K562 (cell line): ENCODE measurements around the gene SEC16A. TPM values are rescaled to one million over a fixed set of nuclear protein-coding genes. Genes with fewer than 3 reads are reported as not detected.
A peak's percentile ranks its signal among the peaks of the same experiment; 100 is the strongest.

Experiments used
- GTF2F1 ChIP-seq: IDR thresholded peaks from 2 replicates; pipeline ENCODE4 v1.6.1; 2011; ENCODE audit warnings: low read depth, low read length, improper control_type of control experiment
- HNRNPLL ChIP-seq: fragments of 200-400 bp; formaldehyde crosslinking; IDR thresholded peaks from 2 replicates; pipeline ENCODE4 v1.6.1; 2017; ENCODE audit warnings: low read length, low read depth, mild to moderate bottlenecking; ENCODE audit not compliant: poor library complexity, severe bottlenecking
- KLF13 ChIP-seq: fragments of 450-650 bp; IDR thresholded peaks from 2 replicates; pipeline ENCODE4 v1.6.1; 2016; ENCODE audit warnings: missing genetic modification characterization, low read depth, mild to moderate bottlenecking, missing compliant biosample characterization, moderate library complexity, borderline replicate concordance
- MBD2 ChIP-seq: sonication (generic); IDR thresholded peaks from 2 replicates; pipeline ENCODE4 v1.6.1; 2016; ENCODE audit warnings: low read depth, borderline replicate concordance
- RBM39 ChIP-seq: fragments of 200-400 bp; formaldehyde crosslinking; optimal IDR thresholded peaks from 2 replicates; pipeline ENCODE3; 2018; ENCODE audit warnings: low read depth, low read length
- SAP30 ChIP-seq: fragments of 200-600 bp; sonication (generic); IDR thresholded peaks from 2 replicates; pipeline ENCODE4 v1.6.1; 2012; ENCODE audit warnings: borderline replicate concordance, low read depth, mild to moderate bottlenecking, moderate library complexity, low read length, control low read depth, inconsistent platforms; ENCODE audit not compliant: insufficient read depth, poor library complexity, severe bottlenecking
- SUPT5H ChIP-seq: fragments of 450-650 bp; IDR thresholded peaks from 2 replicates; pipeline ENCODE4 v1.6.1; 2016
- TRIM24 ChIP-seq, 2 experiments: fragments of 450-650 bp; IDR thresholded peaks; 2 replicates each; pipeline ENCODE4 v1.6.1; 2016
- TRIM28 ChIP-seq: fragments of 450-650 bp; IDR thresholded peaks from 2 replicates; pipeline ENCODE4 v1.6.1; 2017
- ZNF143 ChIP-seq: sonication (generic); formaldehyde crosslinking; IDR thresholded peaks from 2 replicates; pipeline ENCODE4 v1.9.0; 2022; ENCODE audit warnings: mild to moderate bottlenecking, missing genetic modification reagents
- ZNF436 ChIP-seq: fragments of 250-450, 450-650 bp; sonication (Bioruptor Pico); formaldehyde crosslinking; IDR thresholded peaks from 2 replicates; pipeline ENCODE4 v1.7.0; 2020; ENCODE audit warnings: mild to moderate bottlenecking
- polyA plus RNA-seq, 8 experiments: library from polyadenylated mRNA; depleted of rRNA in 4 of 8; stranded (reverse) in 5 of 8; unstranded in 3 of 8; fragments of >200 nt; fragmentation: Nextera tagmentation in 2 of 8; fragmentation: Illumina TruSeq in 1 of 8; extraction: Ambion mirVana in 2 of 8; extraction: Trizol in 1 of 8; gene quantifications; 2 replicates each; pipeline versions ENCODE4 v1.2.1 to v1.2.3, GENCODE V29; 2011 to 2014; ENCODE audit warnings: inconsistent platforms in 1 of 8, missing spikeins in 1 of 8
- total RNA-seq, 7 experiments: library from RNA; depleted of rRNA in 6 of 7; stranded (reverse); fragments of >200 nt in 6 of 7; fragmentation: Illumina TruSeq in 2 of 7; extraction: Trizol in 2 of 7; gene quantifications; 2 replicates each; pipeline versions ENCODE4 v1.2.1 to v1.2.3, GENCODE V29; 2011 to 2021; ENCODE audit warnings: low replicate concordance in 1 of 7
- TF ChIP-seq, protein P1 (sequence below): fragments of 450-650 bp; IDR thresholded peaks from 2 replicates; pipeline ENCODE4 v1.6.1; 2014; ENCODE audit warnings: low read depth, mild to moderate bottlenecking, moderate library complexity, borderline replicate concordance
- TF ChIP-seq, protein P2 (sequence below): sonication (generic); formaldehyde crosslinking; IDR thresholded peaks from 2 replicates; pipeline ENCODE4 v1.8.1; 2023; ENCODE audit warnings: missing genetic modification reagents, mild to moderate bottlenecking, borderline replicate concordance
- TF ChIP-seq, protein P3 (sequence below): fragments of 250-450 bp; sonication (Bioruptor Pico); IDR thresholded peaks from 2 replicates; pipeline ENCODE4 v1.8.0; 2021; ENCODE audit warnings: moderate library complexity, mild to moderate bottlenecking, inconsistent platforms
- TF ChIP-seq, protein P4 (sequence below): fragments of 450-650 bp; IDR thresholded peaks from 2 replicates; pipeline ENCODE4 v1.6.1; 2017; ENCODE audit warnings: mild to moderate bottlenecking, moderate library complexity
- TF ChIP-seq, protein P5 (sequence below): sonication (generic); formaldehyde crosslinking; IDR thresholded peaks from 2 replicates; pipeline ENCODE4 v1.8.1; 2022; ENCODE audit warnings: missing genetic modification reagents

SEC16A gene
- total and polyA plus RNA-seq, 9 of the 15 experiments (the other 6 are each of a cell fraction or from before 2014, with no cell fraction given): 8.3 to 62.8 (median 14.0) TPM

DNA sequence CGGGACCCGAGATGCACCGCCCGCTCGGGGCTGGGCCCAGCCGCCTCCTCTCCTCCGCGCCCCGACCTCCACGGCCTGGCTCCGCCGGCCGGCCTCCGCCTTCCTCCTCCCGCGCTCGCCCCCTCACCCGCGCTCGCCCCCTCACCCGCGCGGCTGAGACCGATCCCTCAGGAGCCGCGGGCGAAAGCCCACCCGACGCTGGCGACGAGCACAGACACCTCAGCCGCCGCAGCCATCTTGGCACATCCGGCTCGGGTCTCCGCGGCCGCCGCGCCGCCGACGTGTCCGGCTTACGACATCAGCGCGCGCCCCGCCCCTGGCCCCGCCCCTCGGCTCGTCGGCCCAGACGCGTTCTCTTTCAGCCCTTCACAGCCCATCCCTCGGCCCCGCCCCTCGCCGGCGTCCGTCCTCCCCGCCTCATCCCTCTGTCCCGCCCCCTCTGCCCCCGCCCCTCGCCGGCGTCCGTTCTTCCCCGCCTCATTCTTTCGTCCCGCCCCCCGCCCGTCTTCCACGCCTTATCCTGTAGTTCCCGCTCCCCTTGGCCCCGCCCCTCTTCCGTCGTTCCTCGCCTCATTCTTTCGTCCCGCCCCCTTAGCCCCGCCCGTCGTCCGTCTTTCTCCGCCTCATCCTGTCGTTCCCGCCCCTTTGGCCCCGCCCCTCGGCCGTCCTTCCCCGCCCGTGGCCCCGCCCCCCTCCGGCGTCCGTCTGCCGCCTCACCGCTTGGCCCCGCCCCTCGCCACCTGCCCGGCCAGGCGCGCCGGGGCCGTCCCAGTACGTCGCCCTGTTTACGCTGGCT lies at the start of gene SEC16A (continued):
- TF ChIP-seq, protein P1, sequence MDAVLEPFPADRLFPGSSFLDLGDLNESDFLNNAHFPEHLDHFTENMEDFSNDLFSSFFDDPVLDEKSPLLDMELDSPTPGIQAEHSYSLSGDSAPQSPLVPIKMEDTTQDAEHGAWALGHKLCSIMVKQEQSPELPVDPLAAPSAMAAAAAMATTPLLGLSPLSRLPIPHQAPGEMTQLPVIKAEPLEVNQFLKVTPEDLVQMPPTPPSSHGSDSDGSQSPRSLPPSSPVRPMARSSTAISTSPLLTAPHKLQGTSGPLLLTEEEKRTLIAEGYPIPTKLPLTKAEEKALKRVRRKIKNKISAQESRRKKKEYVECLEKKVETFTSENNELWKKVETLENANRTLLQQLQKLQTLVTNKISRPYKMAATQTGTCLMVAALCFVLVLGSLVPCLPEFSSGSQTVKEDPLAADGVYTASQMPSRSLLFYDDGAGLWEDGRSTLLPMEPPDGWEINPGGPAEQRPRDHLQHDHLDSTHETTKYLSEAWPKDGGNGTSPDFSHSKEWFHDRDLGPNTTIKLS: peak; percentile 96
- peak; percentile 81 for TF ChIP-seq SUPT5H
- TF ChIP-seq, protein P2, sequence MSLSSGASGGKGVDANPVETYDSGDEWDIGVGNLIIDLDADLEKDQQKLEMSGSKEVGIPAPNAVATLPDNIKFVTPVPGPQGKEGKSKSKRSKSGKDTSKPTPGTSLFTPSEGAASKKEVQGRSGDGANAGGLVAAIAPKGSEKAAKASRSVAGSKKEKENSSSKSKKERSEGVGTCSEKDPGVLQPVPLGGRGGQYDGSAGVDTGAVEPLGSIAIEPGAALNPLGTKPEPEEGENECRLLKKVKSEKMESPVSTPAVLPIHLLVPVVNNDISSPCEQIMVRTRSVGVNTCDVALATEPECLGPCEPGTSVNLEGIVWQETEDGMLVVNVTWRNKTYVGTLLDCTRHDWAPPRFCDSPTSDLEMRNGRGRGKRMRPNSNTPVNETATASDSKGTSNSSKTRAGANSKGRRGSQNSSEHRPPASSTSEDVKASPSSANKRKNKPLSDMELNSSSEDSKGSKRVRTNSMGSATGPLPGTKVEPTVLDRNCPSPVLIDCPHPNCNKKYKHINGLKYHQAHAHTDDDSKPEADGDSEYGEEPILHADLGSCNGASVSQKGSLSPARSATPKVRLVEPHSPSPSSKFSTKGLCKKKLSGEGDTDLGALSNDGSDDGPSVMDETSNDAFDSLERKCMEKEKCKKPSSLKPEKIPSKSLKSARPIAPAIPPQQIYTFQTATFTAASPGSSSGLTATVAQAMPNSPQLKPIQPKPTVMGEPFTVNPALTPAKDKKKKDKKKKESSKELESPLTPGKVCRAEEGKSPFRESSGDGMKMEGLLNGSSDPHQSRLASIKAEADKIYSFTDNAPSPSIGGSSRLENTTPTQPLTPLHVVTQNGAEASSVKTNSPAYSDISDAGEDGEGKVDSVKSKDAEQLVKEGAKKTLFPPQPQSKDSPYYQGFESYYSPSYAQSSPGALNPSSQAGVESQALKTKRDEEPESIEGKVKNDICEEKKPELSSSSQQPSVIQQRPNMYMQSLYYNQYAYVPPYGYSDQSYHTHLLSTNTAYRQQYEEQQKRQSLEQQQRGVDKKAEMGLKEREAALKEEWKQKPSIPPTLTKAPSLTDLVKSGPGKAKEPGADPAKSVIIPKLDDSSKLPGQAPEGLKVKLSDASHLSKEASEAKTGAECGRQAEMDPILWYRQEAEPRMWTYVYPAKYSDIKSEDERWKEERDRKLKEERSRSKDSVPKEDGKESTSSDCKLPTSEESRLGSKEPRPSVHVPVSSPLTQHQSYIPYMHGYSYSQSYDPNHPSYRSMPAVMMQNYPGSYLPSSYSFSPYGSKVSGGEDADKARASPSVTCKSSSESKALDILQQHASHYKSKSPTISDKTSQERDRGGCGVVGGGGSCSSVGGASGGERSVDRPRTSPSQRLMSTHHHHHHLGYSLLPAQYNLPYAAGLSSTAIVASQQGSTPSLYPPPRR (CRISPR knock-in tag): no peak
- TF ChIP-seq ZNF143 (CRISPR knock-in tag): no peak
- TF ChIP-seq KLF13: no peak
- TF ChIP-seq, protein P3, sequence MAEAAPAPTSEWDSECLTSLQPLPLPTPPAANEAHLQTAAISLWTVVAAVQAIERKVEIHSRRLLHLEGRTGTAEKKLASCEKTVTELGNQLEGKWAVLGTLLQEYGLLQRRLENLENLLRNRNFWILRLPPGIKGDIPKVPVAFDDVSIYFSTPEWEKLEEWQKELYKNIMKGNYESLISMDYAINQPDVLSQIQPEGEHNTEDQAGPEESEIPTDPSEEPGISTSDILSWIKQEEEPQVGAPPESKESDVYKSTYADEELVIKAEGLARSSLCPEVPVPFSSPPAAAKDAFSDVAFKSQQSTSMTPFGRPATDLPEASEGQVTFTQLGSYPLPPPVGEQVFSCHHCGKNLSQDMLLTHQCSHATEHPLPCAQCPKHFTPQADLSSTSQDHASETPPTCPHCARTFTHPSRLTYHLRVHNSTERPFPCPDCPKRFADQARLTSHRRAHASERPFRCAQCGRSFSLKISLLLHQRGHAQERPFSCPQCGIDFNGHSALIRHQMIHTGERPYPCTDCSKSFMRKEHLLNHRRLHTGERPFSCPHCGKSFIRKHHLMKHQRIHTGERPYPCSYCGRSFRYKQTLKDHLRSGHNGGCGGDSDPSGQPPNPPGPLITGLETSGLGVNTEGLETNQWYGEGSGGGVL (CRISPR knock-in tag): no peak
- TF ChIP-seq, protein P4, sequence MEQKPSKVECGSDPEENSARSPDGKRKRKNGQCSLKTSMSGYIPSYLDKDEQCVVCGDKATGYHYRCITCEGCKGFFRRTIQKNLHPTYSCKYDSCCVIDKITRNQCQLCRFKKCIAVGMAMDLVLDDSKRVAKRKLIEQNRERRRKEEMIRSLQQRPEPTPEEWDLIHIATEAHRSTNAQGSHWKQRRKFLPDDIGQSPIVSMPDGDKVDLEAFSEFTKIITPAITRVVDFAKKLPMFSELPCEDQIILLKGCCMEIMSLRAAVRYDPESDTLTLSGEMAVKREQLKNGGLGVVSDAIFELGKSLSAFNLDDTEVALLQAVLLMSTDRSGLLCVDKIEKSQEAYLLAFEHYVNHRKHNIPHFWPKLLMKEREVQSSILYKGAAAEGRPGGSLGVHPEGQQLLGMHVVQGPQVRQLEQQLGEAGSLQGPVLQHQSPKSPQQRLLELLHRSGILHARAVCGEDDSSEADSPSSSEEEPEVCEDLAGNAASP: no peak
- no peak for TF ChIP-seq ZNF436 (CRISPR knock-in tag)
- peak; percentile 79 for TF ChIP-seq HNRNPLL
- no peak for TF ChIP-seq RBM39
- no peak; the same call in 1 of the 2 replicates for TF ChIP-seq MBD2
- no peak for TF ChIP-seq GTF2F1
- TF ChIP-seq TRIM24 (IDR thresholded peaks at IDR 0.05): no peak
- TF ChIP-seq, protein P5, sequence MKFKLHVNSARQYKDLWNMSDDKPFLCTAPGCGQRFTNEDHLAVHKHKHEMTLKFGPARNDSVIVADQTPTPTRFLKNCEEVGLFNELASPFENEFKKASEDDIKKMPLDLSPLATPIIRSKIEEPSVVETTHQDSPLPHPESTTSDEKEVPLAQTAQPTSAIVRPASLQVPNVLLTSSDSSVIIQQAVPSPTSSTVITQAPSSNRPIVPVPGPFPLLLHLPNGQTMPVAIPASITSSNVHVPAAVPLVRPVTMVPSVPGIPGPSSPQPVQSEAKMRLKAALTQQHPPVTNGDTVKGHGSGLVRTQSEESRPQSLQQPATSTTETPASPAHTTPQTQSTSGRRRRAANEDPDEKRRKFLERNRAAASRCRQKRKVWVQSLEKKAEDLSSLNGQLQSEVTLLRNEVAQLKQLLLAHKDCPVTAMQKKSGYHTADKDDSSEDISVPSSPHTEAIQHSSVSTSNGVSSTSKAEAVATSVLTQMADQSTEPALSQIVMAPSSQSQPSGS (CRISPR knock-in tag): no peak
- TF ChIP-seq TRIM28: no peak
- TF ChIP-seq SAP30: no peak
